GM10266 (cell line): ENCODE measurements around the gene AGXT.

ENCODE experiments used
- DNase-seq: peaks from one replicate; pipeline ENCODE4 v3.0.0; 2012; ENCODE audit errors: extremely low spot score
- CTCF ChIP-seq: IDR thresholded peaks from 2 replicates; pipeline ENCODE4 v1.5.1; 2012; ENCODE audit warnings: mild to moderate bottlenecking, low read depth; ENCODE audit not compliant: control insufficient read depth, insufficient read depth; ENCODE audit errors: missing control alignments

Gene AGXT

GRCh38 chr2:240884745-240885144 is 16.1 kb downstream of the AGXT start:
- no peak for DNase-seq
- no peak for TF ChIP-seq CTCF

GRCh38 chr2:240885566-240885965 is 16.9 kb downstream of the AGXT start:
- no peak for DNase-seq
- no peak for TF ChIP-seq CTCF

DNA sequence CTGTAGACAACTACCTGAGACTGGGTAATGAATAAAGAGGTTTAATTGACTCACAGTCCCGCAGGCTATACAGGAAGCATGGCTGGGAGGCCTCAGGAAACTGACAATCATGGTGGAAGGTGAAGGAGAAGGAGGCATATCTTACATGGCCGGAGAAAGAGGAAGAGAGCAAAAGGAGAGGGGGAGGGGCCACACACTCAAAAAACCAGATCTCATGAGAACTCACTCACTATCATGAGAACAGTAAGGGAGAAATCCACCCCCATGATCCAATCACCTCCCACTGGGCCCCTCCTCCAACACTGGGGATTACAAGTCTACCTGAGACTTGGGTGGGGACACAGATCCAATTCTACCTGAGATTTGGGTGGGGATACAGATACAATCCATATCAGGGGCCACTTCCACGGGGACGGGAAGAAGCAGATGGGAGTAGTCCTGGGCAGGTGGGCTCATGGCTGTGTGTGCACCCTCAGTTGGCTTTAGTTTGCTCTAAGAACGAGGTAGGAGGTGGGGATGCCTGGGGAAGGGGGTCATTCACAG is 17.5 kb downstream of the AGXT start:
- no peak for DNase-seq
- TF ChIP-seq CTCF = no peak

GRCh38 chr2:240886678-240887609 is 18.3 kb downstream of the AGXT start:
- TF ChIP-seq CTCF = no peak
- DNase-seq = no peak

- no peak for TF ChIP-seq CTCF
Measured at GRCh38 chr2:240887631-240888030, 19.0 kb downstream of the AGXT start.

GRCh38 chr2:240888130-240888889 is 19.7 kb downstream of the AGXT start:
- no peak for TF ChIP-seq CTCF
- no peak for DNase-seq

More at GRCh38 chr2:240887631-240888030, 19.0 kb downstream of the AGXT start:
- DNase-seq = no peak

- TF ChIP-seq CTCF = no peak
Measured at GRCh38 chr2:240888890-240889573, 20.4 kb downstream of the AGXT start.

More at GRCh38 chr2:240888890-240889573, 20.4 kb downstream of the AGXT start:
- DNase-seq = no peak
